DMS53 treated with DMSO at 0.1 percent for 48 hours (cell line): ENCODE measurements around the gene ALX4.

Experiments used
- DNase-seq: peaks from one replicate; lab custom pipeline; 2025; ENCODE audit not compliant: unreplicated experiment; lab: John Stamatoyannopoulos, UW

ALX4 gene

GRCh38 chr11:44316659-44317240 is 6.8 kb upstream of the ALX4 start:
- DNase-seq = peak; percentile 29

- DNase-seq = no peak
Measured at GRCh38 chr11:44315947-44316658, 6.2 kb upstream of the ALX4 start.

GRCh38 chr11:44314733-44315132 is 4.8 kb upstream of the ALX4 start:
- DNase-seq = no peak

- no peak for DNase-seq
Measured at GRCh38 chr11:44313761-44314489, 4.0 kb upstream of the ALX4 start.

GRCh38 chr11:44312876-44313275 is 2.9 kb upstream of the ALX4 start:
- no peak for DNase-seq

GRCh38 chr11:44311339-44312261 is 1.7 kb upstream of the ALX4 start:
- no peak for DNase-seq

- no peak for DNase-seq
Measured at GRCh38 chr11:44310463-44311272, 729 bp upstream of the ALX4 start.

GRCh38 chr11:44310206-44310462 is 195 bp upstream of the ALX4 start:
- no peak for DNase-seq

- no peak for DNase-seq
Measured at GRCh38 chr11:44308923-44309477, 939 bp downstream of the ALX4 start.

- DNase-seq = no peak
Measured at GRCh38 chr11:44308256-44308922, 1.6 kb downstream of the ALX4 start.

GRCh38 chr11:44307340-44308099 is 2.4 kb downstream of the ALX4 start:
- no peak for DNase-seq

GRCh38 chr11:44306918-44307244 is 3.1 kb downstream of the ALX4 start:
- DNase-seq = no peak

GRCh38 chr11:44306052-44306917 is 3.7 kb downstream of the ALX4 start:
- no peak for DNase-seq

GRCh38 chr11:44305470-44306051 is 4.4 kb downstream of the ALX4 start:
- DNase-seq = peak; percentile 14

- DNase-seq = no peak
Measured at GRCh38 chr11:44305026-44305469, 4.9 kb downstream of the ALX4 start.

GRCh38 chr11:44304091-44305025 is 5.6 kb downstream of the ALX4 start:
- DNase-seq = no peak
